Spleen (tissue), 7 donors: ENCODE data around the gene HSD17B1.

Experiments
- CTCF ChIP-seq, 11 experiments: fragments of 200-600 bp in 7 of 11; fragments of 450-650 bp in 4 of 11; sonication (generic) in 4 of 11; IDR thresholded peaks in 8 of 11; conservative IDR thresholded peaks in 3 of 11; 1 replicate in 7 of 11; 2 replicates in 4 of 11; pipeline versions ENCODE4 v1.4.0 to v1.8.0; 2016 to 2021; ENCODE audit warnings: antibody characterized with exemption in 11 of 11, inconsistent platforms in 4 of 11, mild to moderate bottlenecking in 1 of 11
- POLR2A ChIP-seq, 3 donors: fragments of 450-650 bp; IDR thresholded peaks; one replicate each; pipeline ENCODE4 v1.5.1; 2017; ENCODE audit warnings: antibody characterized with exemption in 3 of 3, mild to moderate bottlenecking in 1 of 3
- POLR2AphosphoS5 ChIP-seq, 3 donors: sonication (generic); formaldehyde crosslinking; IDR thresholded peaks; one replicate each; pipeline ENCODE4 v1.5.1; 2017; ENCODE audit warnings: antibody characterized with exemption in 3 of 3
- donor health status: DM: no; HTN: no; CAD: no; lungs with moderate emphysema.
- donor health status: DM: no; HTN: no; CAD: no.
- donor health status: DM: no; HTN: no; CAD: no.

DNA sequence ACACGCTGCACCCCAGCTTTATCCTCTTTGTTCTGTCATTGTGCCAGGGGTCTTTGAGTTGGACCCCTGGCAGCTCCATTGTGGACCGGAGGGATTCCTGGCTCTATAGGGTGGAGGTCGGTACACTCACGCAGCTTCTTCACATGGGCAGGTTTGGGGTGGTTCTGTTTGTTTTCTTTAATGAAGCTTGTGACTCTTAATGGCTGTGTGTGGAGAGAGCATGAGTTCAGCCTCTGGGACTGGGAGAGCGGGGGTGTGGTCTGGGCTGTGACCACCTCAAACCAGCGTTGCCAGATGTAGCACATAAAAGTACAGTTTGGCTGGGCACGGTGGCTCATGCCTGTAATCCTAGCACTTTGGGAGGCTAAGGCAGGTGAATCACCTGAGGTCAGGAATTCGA lies 37.9 kb upstream of the HSD17B1 start:
- no peak for TF ChIP-seq CTCF (IDR thresholded peaks at IDR 0.05 in 8 of 11, conservative IDR thresholded peaks at IDR 0.05 in 3 of 11)
- no peak for TF ChIP-seq POLR2A (IDR thresholded peaks at IDR 0.05)
- TF ChIP-seq POLR2AphosphoS5 (IDR thresholded peaks at IDR 0.05) = no peak
